PC-3 (cell line): ENCODE measurements around the gene RGS13. TPM values are rescaled to one million over a fixed set of nuclear protein-coding genes. Genes with fewer than 3 reads are reported as not detected.

ENCODE experiments used
- ATAC-seq: fragments of 200-7000 bp; cut with Tn5 transposase; 2 replicates; pipeline ENCODE4 v1.9.1; 2020; ENCODE audit warnings: mild to moderate bottlenecking, moderate library complexity
- BruUV-seq: library from RNA; stranded (reverse); fragments of 400-500 nt; replicated peaks from 2 replicates; lab custom pipeline; 2021; lab: Mats Ljungman, UMichigan
- CTCF ChIA-PET: fragments of 300-600 bp; sonication (Branson Sonifier 250); formaldehyde crosslinking; loops from one replicate; lab custom pipeline; 2022; ENCODE audit warnings: antibody characterized with exemption; lab: Charles Lee
- POLR2A ChIA-PET: fragments of 300-600 bp; sonication (Branson Sonifier 250); formaldehyde crosslinking; loops from one replicate; lab custom pipeline; 2022; ENCODE audit warnings: antibody characterized with exemption; ENCODE audit not compliant: unreplicated experiment; lab: Charles Lee
- DNase-seq: peaks from one replicate; pipeline ENCODE4 v3.0.0-alpha.2; 2015
- H2AFZ ChIP-seq: fragments of 300-600 bp; sonication (generic); 2 replicates; pipeline ENCODE4 v1.6.0; 2016; ENCODE audit warnings: antibody characterized with exemption, low read length
- H3F3A ChIP-seq: fragments of 300-600 bp; sonication (generic); one replicate; pipeline ENCODE4 v1.6.0; 2017; ENCODE audit warnings: antibody characterized with exemption, low read length, control low read depth, mild to moderate bottlenecking; ENCODE audit not compliant: unreplicated experiment
- H3K27ac ChIP-seq: fragments of 300-600 bp; sonication (generic); 2 replicates; pipeline ENCODE4 v1.5.1; 2016; ENCODE audit warnings: mild to moderate bottlenecking, low read length
- H3K27me3 ChIP-seq: fragments of 300-600 bp; sonication (generic); 2 replicates; pipeline ENCODE4 v1.6.1; 2016; ENCODE audit warnings: low read length, mixed read lengths
- H3K36me3 ChIP-seq: fragments of 300-600 bp; sonication (generic); 2 replicates; pipeline ENCODE4 v1.6.1; 2016; ENCODE audit warnings: low read depth, mixed run types, low read length, mixed read lengths
- H3K4me1 ChIP-seq: fragments of 300-600 bp; sonication (generic); 2 replicates; pipeline ENCODE4 v1.5.1; 2016; ENCODE audit warnings: low read length; ENCODE audit not compliant: insufficient read depth
- H3K4me2 ChIP-seq: fragments of 300-600 bp; sonication (generic); 2 replicates; pipeline ENCODE4 v1.6.0; 2016; ENCODE audit warnings: low read length
- H3K4me3 ChIP-seq: fragments of 300-600 bp; sonication (generic); 2 replicates; pipeline ENCODE4 v1.5.1; 2016; ENCODE audit warnings: mild to moderate bottlenecking, low read length, mixed read lengths
- H3K79me2 ChIP-seq: fragments of 300-600 bp; sonication (generic); 2 replicates; pipeline ENCODE4 v1.6.1; 2017; ENCODE audit warnings: low read length, mixed read lengths
- H3K9ac ChIP-seq: fragments of 300-600 bp; sonication (generic); 2 replicates; pipeline ENCODE4 v1.6.0; 2016; ENCODE audit warnings: mild to moderate bottlenecking, low read length
- H3K9me2 ChIP-seq: fragments of 300-600 bp; sonication (generic); replicated peaks from 2 replicates; pipeline ENCODE4 v1.6.1; 2016; ENCODE audit warnings: mixed run types, low read length, mixed read lengths
- H3K9me3 ChIP-seq: fragments of 300-600 bp; sonication (generic); 2 replicates; pipeline ENCODE4 v1.6.1; 2016; ENCODE audit warnings: low read length, mixed read lengths
- H4K20me1 ChIP-seq: fragments of 300-600 bp; sonication (generic); 2 replicates; pipeline ENCODE4 v1.6.1; 2016; ENCODE audit warnings: low read length, mixed read lengths
- EZH2 ChIP-seq: fragments of 300-600 bp; sonication (generic); IDR thresholded peaks from one replicate; pipeline ENCODE4 v1.6.1; 2017; ENCODE audit warnings: antibody characterized with exemption, mild to moderate bottlenecking, low read length; ENCODE audit not compliant: unreplicated experiment
- EZH2phosphoT487 ChIP-seq: fragments of 300-600 bp; sonication (generic); IDR thresholded peaks from 2 replicates; pipeline ENCODE4 v1.6.1; 2018; ENCODE audit warnings: mild to moderate bottlenecking, antibody characterized with exemption, low read length, borderline replicate concordance
- intact Hi-C: fragments of 100-400 bp; cut with micrococcal nuclease; formaldehyde crosslinking; loops from 2 replicates; pipeline ENCODE4 v1.9.0; 2023
- total RNA-seq: library from RNA; depleted of rRNA; stranded (reverse); fragments of >200 nt; gene quantifications from 2 replicates; pipeline ENCODE4 v1.2.3, GENCODE V29; 2014; rRNA removed
- TF ChIP-seq, protein P1 (sequence below): fragments of 300-600 bp; sonication (generic); conservative IDR thresholded peaks from 2 replicates; pipeline ENCODE4 v1.5.1; 2017; ENCODE audit warnings: antibody characterized with exemption, low read depth, mild to moderate bottlenecking, low read length

Gene RGS13
- total RNA-seq, 1 experiment from 2014 or later = 0.22 TPM

DNA sequence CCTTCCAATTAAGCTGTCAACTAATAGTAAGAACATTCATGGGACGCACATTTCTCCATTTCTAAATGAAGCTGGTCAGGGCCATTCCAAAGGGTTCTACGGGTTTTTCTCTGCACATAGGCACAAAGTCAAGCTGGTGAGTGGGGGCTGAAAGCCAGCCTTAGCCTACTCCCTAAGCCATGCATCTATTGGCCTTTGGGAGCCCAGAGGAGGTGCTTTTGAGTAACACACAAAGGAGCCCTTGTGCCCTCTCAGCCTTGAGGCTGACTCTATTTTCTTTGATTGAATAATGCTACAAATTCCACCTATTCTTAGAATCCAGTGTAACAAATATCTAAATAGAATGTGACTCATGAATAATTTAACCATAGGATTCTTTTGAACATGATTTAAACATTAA is 73.6 kb downstream of the RGS13 start:
- no peak overlapping the region for H3K4me2 ChIP-seq
- no peaks in the 10 kb centered on the region for H3F3A ChIP-seq
- H3K9me2 ChIP-seq = no peaks in the 10 kb centered on the region
- no peak overlapping the region for H3K4me3 ChIP-seq
- ATAC-seq (no peak), DNase-seq (no peak)
- CTCF ChIA-PET = no interaction called here
- no peak overlapping the region for H3K9ac ChIP-seq
- no peaks in the 10 kb centered on the region for H3K36me3 ChIP-seq
- no TSS peak for BruUV-seq
- no peaks in the 10 kb centered on the region for H3K79me2 ChIP-seq
- no peak overlapping the region for H2AFZ ChIP-seq
- intact Hi-C loops = loop anchor here (10.0 kb wide), 1 partner anchor 55 kb away; no protein-coding TSS in a partner anchor
- no peaks in the 10 kb centered on the region for H3K27me3 ChIP-seq
- H3K4me1 ChIP-seq = no peaks in the 10 kb centered on the region
- no peaks in the 10 kb centered on the region for H4K20me1 ChIP-seq
- no peak overlapping the region for H3K27ac ChIP-seq
- POLR2A ChIA-PET = no interaction called here
- no peaks in the 10 kb centered on the region for H3K9me3 ChIP-seq
- no peak for TF ChIP-seq EZH2
- TF ChIP-seq EZH2phosphoT487 = no peak
- TF ChIP-seq, protein P1, sequence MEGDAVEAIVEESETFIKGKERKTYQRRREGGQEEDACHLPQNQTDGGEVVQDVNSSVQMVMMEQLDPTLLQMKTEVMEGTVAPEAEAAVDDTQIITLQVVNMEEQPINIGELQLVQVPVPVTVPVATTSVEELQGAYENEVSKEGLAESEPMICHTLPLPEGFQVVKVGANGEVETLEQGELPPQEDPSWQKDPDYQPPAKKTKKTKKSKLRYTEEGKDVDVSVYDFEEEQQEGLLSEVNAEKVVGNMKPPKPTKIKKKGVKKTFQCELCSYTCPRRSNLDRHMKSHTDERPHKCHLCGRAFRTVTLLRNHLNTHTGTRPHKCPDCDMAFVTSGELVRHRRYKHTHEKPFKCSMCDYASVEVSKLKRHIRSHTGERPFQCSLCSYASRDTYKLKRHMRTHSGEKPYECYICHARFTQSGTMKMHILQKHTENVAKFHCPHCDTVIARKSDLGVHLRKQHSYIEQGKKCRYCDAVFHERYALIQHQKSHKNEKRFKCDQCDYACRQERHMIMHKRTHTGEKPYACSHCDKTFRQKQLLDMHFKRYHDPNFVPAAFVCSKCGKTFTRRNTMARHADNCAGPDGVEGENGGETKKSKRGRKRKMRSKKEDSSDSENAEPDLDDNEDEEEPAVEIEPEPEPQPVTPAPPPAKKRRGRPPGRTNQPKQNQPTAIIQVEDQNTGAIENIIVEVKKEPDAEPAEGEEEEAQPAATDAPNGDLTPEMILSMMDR = no peak

Other genes with a start within 250 kb of the RGS13 start
- not detected in 2 replicates for gene RGS1, start 60.4 kb upstream of the RGS13 start, total RNA-seq
- 114 and 163 TPM in 2 replicates for gene RGS2, start 172.9 kb downstream of the RGS13 start, total RNA-seq